GM19035 (cell line): ENCODE data around the gene GNB1L.

ENCODE experiments used
- ATAC-seq: cut with Tn5 transposase; IDR thresholded peaks from one replicate; pipeline ENCODE4 v1.9.1; 2021; ENCODE audit not compliant: unreplicated experiment

GNB1L gene

GRCh38 chr22:19755145-19755710, 99.4 kb downstream of the GNB1L start:
- ATAC-seq = no peak

GRCh38 chr22:19754701-19755144, 100.0 kb downstream of the GNB1L start:
- ATAC-seq = no peak

DNA sequence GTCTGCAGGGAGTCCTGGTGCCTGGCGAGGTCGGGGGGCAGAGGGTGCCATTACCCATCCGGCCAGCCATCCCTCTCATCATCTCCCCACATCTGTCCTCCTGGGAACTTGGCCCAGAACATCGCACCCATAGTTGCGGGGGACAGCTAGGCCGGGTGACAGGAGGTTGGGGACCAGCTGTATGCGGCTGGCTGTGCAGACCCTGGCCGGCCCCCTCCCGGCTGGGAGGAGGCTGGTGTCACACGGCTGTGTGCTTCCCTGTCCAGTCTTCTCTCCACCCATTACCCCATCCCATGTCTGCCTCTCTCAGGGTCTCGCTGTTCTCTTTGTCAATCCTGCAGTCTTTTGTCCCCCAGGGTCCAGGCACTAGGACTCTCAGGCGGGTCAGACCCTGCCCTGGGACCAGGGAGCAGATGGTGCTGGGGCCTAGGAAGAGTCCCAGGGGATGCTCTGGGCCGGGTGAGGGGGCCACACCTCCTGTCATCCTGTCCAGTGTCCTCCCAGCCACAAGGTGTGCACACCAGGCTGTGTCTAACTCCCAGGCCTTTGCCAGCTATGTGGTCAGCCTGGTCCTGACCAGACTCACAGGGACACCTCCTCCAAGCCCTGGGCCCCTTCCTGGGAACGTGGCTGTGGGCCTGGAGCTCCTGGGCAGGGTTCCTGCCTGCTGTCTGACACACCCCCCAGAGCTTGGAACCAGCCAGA, 100.5 kb downstream of the GNB1L start:
- ATAC-seq = no peak

- no peak for ATAC-seq
Measured at GRCh38 chr22:19753090-19753842, 101.4 kb downstream of the GNB1L start.

DNA sequence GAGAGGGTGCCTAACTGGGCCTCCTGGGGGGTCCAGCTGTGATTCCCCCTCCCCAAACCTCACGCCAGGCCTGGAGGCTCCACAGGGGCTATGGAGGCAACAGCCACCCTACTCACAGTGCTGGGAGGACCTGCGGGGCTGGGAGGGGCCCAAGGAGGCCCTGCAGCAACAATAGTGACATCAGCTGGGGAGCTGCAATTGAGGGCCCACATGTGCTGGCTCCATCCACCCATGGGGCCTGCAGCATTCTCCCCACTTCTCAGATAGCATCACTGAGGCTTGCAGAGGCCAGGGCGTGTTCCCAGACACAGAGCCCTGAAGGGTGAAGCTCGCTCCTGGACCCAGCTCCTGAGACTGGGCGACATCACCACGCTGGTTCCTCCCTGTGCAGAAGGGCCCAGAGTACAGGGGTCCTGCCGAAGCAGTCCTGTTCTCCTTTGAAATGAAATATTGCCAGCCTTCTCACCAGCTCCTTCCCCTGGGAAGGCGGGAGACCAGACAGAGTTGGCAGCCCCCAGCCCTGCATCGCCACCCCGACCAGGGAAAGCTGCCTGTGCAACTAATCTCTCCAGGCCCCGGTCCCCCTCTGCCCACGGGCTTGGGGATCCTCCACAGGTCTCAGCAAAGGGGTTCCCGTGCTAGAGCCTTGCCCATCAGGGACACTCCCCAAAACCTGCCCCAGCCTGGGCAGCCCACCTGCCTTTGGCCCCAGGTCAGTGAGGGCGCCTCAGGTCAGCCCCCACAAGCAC, 103.0 kb downstream of the GNB1L start:
- ATAC-seq = no peak

GRCh38 chr22:19750507-19751490, 103.9 kb downstream of the GNB1L start:
- no peak for ATAC-seq

GRCh38 chr22:19749876-19750275, 104.8 kb downstream of the GNB1L start:
- no peak for ATAC-seq

DNA sequence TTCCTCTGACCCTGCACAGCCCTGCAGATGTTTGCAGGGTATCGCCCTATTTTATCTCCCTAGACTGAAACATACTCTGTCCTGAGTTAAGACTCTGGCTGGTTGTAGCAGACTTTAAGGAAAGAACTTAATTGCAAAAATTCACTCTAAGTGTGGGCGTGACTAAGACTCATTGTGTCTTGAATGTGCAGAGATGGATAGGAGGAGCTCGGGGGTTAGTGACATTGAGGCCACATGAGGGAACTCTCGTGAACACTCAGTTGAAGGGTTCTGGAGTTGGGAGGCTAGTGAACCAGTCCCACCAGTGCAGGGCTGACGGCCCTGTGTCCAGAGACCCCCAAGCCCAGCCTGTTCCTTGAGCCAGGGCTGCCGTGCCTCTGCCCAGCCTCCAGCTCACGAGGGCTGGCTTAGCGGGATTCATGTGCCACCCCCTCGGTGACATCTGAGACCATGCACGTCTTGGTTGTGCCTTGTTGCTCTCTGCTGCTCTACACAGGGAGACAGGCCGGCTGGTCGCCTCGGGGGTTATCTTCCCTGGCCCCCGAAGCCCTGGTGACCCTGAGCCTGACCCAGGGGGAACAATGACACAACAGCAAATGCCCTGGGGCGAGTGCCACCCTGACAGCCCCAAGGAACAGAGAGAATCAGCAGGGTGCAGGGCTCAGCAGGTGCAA, 105.5 kb downstream of the GNB1L start:
- ATAC-seq = no peak

DNA sequence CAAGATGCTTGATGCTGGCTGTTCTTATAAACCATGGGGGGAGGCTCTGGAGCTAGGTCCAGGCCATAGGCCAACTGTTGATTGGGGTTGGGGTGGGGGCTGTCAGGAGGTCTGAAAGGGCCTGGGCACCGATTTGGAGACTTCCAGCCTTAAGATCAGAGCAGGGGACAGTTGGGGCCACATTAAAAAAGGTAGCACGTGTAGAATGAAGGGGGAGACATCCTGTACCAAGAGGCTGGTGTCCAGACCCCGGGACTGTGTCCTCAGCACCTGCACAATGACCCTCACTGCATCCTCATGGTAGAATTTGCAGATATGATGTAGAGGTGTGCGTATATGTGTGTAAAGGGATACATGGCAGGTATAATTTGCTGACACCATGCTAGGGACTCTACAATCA, 106.5 kb downstream of the GNB1L start:
- no peak for ATAC-seq

GRCh38 chr22:19747551-19747950, 107.1 kb downstream of the GNB1L start:
- no peak for ATAC-seq

- ATAC-seq = no peak
Measured at GRCh38 chr22:19746726-19747125, 107.9 kb downstream of the GNB1L start.

- no peak for ATAC-seq
Measured at GRCh38 chr22:19745155-19746101, 109.2 kb downstream of the GNB1L start.

DNA sequence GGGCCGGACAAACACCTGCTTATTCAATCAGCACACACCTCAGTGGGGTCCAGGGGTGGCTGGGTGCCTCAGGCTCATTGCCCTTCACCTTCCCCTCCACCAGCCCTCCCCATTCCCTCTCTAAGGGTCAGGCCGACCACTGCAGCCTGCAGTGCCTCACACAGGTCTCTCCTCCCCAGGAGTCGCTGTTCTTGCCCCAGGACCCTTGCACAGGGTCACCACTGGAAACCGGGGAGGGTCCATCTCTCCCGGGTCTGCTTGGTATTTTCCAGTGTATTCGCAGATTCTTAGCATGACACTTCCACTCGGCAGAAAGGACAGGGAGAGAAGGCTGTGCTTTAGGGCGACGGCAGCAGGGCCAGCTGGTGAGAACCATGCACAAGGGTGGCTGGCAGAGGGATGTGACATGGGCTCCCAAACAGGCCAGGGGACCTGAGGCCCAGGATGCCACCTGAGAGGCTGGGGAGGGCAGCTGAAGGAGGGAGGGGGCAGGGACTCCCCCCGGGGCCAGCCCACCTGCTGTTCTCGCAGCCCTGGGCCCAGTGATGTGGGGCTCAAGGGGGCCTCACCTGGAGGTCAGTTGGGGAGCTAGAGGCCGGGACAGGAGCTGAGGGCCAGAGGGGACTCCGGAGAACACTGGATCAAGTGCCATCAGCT, 110.2 kb downstream of the GNB1L start:
- no peak for ATAC-seq

DNA sequence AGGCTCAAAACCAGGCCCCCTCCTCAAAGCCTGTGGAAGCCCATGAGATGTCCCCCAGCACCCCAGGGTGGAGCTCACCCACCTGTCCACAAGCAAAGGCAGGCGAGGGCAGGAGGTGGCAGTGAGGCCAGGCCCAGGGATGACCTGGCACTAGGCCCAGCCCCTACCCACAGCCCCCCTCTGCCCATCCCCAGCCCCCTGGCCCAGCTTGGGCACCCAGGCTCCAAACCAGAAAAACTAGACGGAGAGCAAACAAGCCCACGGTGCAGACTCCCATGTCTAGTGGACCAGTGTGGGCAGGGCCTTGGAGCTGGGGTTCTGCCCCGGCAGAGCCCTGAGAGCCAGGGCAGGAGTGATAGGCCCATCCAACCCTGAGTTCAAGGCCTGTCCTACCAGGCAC, 111.0 kb downstream of the GNB1L start:
- ATAC-seq = no peak

GRCh38 chr22:19743081-19743480, 111.6 kb downstream of the GNB1L start:
- ATAC-seq = no peak

DNA sequence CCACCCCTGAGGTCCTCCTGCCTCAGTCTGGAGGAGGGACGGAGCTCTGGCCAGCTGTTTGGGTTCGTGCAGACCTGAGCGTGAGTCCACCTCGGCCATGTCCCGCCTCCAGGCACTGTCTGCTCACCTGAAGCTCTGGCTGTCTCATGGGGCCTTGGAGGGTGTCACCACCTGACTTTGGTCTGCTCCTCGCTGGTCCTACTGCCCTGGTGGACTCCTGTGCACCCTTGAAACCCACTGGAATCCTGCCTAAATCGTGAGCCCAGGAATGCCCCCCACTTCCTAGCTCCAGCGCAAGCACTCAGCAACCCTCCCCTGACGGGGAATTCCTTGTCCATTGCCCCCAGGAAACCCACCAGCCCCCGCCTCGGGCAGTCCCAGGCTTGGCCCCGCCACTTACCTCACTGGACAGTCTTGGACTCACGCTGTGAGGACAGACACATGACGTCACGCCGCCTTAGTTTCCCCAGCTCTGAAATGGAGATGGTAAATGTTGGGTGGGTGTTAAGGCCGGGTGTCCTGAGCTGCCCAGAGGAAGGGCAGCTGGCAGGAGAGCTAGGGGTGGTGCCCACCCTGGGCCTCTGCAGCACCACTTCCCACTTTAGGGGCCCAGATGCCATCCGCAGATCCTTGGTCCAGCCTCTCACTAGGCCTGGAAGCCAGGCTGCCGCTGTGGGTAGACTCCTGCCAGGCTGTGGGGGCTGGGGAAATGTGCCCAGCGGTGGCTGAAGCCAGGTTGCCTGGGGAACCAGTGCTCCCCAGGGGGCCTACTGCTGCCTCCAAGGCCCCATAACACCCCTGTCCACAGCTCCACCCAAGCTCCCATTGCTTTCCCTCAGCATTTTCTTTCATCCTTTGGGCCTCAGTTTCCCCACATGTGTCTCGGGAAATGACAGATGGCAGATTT, 112.3 kb downstream of the GNB1L start:
- no peak for ATAC-seq

DNA sequence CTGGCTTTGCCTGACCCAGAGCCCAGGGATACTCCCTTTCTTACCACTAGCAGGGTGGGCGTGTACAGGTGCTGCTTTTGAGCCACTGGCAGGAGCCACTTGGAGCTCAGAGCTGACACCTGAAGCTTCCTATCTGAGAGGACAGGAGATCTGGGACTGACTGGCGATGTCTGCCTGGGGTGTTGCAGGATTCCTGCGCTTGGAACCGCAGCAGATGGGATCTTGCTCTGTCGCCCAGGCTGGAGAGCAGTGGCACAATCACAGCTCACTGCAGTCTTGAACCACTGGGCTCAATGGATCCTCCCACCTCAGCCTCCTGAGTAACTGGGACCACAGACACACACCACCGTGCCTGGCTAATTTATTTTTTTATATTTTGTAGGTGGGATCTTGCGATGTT, 113.6 kb downstream of the GNB1L start:
- ATAC-seq = no peak
